ENCODE measurements around the gene GNG14. TPM values are rescaled to one million over a fixed set of nuclear protein-coding genes. Genes with fewer than 3 reads are reported as not detected.

Gene GNG14
- total RNA-seq, 1 donor from 2014 or later = not detected

- DNase-seq (ENCODE audit: low read depth) = no peak
- Histone ChIP-seq H3K27me3 (ENCODE audit: control insufficient read depth, insufficient read depth, low read length) (no peaks in the 10 kb centered on the region), H3K4me3 (ENCODE audit: low read depth, low read length) (no peak overlapping the region), H3K36me3 (ENCODE audit: control insufficient read depth, insufficient read depth, low read length) (peaks cover 5% of the 10 kb centered on the region)
- TF ChIP-seq, protein P1, sequence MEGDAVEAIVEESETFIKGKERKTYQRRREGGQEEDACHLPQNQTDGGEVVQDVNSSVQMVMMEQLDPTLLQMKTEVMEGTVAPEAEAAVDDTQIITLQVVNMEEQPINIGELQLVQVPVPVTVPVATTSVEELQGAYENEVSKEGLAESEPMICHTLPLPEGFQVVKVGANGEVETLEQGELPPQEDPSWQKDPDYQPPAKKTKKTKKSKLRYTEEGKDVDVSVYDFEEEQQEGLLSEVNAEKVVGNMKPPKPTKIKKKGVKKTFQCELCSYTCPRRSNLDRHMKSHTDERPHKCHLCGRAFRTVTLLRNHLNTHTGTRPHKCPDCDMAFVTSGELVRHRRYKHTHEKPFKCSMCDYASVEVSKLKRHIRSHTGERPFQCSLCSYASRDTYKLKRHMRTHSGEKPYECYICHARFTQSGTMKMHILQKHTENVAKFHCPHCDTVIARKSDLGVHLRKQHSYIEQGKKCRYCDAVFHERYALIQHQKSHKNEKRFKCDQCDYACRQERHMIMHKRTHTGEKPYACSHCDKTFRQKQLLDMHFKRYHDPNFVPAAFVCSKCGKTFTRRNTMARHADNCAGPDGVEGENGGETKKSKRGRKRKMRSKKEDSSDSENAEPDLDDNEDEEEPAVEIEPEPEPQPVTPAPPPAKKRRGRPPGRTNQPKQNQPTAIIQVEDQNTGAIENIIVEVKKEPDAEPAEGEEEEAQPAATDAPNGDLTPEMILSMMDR (IDR thresholded peaks at IDR 0.05; ENCODE audit: insufficient read depth, low read length, poor library complexity, severe bottlenecking) = no peak
These were observed 42.3 kb downstream of the GNG14 start for GRCh38 chr19:12730064-12730463.

DNA sequence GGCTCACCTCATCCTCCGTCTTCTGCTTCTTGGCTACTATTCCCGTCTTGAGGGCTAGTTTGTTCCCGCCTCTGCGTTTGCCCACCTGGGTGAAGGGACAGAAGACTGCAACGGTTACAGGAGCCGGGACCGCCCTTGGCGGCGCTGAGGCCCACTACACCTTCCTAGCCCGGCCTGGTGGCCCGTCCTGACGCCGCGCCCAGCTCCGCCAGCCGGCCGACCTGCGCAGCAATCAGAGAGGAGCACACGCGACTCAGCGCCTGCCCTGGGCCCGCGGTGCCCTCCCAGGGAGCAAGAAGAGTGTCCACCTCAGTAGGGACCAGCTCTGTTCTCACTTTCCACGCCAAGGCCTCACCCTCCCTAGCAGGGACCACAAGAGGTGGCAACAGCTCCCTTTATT lies 43.5 kb downstream of the GNG14 start:
- peaks cover 5% of the 10 kb centered on the region for H3K36me3 ChIP-seq (ENCODE audit: control insufficient read depth, insufficient read depth, low read length)

DNA sequence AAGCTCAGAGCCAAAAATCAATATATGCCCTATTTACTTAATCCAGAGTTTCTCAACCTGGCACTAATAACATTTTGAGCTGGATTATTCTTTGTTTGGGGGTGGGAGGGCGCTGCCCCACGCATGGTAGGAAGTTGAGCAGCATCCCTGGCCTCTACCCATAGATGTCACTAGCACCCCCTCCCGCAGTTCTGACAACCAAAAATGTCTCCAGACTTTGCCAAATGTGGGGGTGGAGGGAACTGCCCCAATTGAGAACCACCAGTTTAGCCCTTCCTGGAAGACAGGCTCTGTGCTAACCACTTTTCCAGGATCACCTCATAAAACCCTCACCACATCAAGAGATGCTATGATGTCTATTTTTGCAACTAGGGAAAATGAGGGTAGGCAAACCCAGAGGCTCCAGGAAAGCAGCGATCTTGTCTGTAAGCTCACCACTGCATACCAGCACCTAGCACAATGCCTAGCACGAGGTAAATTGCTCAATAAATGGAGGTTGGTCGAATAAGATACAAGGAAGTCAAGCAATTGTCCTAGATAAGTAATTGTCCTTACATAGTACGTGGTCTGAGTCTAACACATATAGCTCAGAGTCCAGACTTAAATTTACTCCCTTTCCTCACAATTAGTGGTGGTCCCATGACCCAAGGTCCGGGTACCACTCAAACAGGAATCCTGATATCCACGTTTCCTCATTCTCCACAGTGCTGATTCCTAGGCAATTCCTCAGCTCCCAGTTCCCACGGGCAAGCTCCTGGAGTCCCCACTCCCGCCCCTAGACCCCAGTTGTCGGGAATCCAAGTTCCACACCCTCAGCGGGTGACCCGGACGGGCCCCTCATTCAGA lies 45.8 kb downstream of the GNG14 start:
- Histone ChIP-seq H3K36me3 (ENCODE audit: control insufficient read depth, insufficient read depth, low read length) (peaks cover 5% of the 10 kb centered on the region), H3K27me3 (ENCODE audit: control insufficient read depth, insufficient read depth, low read length) (no peaks in the 10 kb centered on the region), H3K4me3 (ENCODE audit: low read depth, low read length) (peak overlapping the region; percentile 86)
- no peak for DNase-seq (ENCODE audit: low read depth)
- TF ChIP-seq, protein P1 (IDR thresholded peaks at IDR 0.05; ENCODE audit: insufficient read depth, low read length, poor library complexity, severe bottlenecking) = peak; percentile 44

More for the DNA sequence above, 43.5 kb downstream of the GNG14 start:
- H3K27me3 ChIP-seq (ENCODE audit: control insufficient read depth, insufficient read depth, low read length) = no peaks in the 10 kb centered on the region
- DNase-seq (ENCODE audit: low read depth) = no peak
- TF ChIP-seq, protein P1 (IDR thresholded peaks at IDR 0.05; ENCODE audit: insufficient read depth, low read length, poor library complexity, severe bottlenecking) = no peak
- no peak overlapping the region for H3K4me3 ChIP-seq (ENCODE audit: low read depth, low read length)

DNA sequence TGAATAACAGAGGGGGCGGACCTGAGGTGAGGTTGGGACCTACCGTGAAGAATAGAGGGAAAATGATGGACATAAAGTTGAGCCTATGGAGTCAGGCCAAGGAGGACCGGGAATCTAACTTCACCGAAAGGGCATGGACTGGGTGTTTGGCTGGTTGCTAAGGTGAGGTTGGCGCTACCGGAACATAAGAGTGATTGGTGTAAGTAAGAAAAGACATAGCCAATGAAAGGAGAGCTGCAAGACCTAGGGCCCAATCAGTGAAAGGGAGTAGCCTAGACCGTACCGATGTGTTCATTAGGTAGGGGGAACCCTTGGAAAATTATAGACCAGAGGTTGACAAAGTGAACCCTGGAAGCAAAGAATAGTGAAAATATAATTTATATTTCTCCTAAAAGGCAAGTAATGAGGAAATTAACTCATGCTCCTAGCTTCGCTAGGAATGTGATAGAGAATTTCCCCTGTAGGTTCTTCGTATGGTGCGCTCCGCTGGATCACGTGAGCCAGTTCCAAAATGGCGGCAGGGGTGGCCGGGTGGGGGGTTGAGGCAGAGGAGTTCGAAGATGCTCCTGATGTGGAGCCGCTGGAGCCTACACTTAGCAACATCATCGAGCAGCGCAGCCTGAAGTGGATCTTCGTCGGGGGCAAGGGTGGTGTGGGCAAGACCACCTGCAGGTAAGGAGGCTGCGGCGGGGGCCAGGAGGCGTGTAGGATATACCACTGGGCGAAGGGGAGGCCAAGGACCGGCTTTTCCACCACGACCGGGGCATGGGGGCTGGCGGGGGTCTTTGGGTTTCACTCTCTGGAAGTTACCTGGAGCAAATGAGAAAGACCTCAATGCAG lies 49.4 kb downstream of the GNG14 start, which contains the start of gene GET3:
GET3 (plus strand) TSS at position 503 of the 840 bp plus-strand sequence; CDS start at position 512, 9 bp downstream.
- Histone ChIP-seq H3K36me3 (ENCODE audit: control insufficient read depth, insufficient read depth, low read length) (no peaks in the 10 kb centered on the region), H3K4me3 (ENCODE audit: low read depth, low read length) (peak within 1 kb of the TSS; percentile 91), H3K27me3 (ENCODE audit: control insufficient read depth, insufficient read depth, low read length) (no peaks in the 10 kb centered on the region)
- TF ChIP-seq, protein P1 (IDR thresholded peaks at IDR 0.05; ENCODE audit: insufficient read depth, low read length, poor library complexity, severe bottlenecking) = no peak
- DNase-seq (ENCODE audit: low read depth) = peak; percentile 100

DNA sequence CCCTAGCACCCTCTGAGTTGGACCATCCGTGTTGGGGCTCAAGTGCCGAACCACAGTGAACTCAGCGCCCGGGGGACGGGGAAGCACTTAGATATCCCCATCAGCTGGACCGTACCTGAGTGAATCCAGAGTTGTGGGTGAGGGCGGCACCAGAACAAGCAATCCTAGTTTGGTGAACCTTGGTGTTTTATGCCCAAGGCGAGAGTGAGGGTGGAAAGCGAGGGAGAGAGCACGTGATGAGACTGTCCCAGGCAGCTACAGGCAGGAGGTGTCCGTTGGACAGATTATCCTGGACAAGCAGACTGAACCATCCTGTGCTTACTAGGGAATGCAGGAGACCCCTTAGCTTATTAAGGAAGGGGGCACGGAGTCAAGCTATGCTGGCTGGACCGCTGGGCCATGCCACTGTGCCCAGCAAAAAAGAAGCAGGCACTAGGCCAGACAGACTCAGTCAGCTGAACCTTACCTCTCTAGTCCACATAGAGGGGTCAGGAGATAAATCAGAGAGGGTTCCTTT lies 50.1 kb downstream of the GNG14 start:
- TF ChIP-seq, protein P1 (IDR thresholded peaks at IDR 0.05; ENCODE audit: insufficient read depth, low read length, poor library complexity, severe bottlenecking) = no peak
- Histone ChIP-seq H3K4me3 (ENCODE audit: low read depth, low read length) (peak overlapping the region; percentile 91), H3K36me3 (ENCODE audit: control insufficient read depth, insufficient read depth, low read length) (no peaks in the 10 kb centered on the region), H3K27me3 (ENCODE audit: control insufficient read depth, insufficient read depth, low read length) (no peaks in the 10 kb centered on the region)
- no peak for DNase-seq (ENCODE audit: low read depth)

Other genes starting within 250 kb of the GNG14 start
- 3.4 and 3.6 TPM in 2 replicates for gene ZNF443, start 247.0 kb upstream of the GNG14 start, total RNA-seq
- gene ZNF709, start 203.2 kb upstream of the GNG14 start, total RNA-seq = 0.75 and 2.0 TPM in 2 replicates
- gene ZNF564, start 136.5 kb upstream of the GNG14 start, total RNA-seq = 4.0 and 7.9 TPM in 2 replicates
- 6.0 and 6.6 TPM in 2 replicates for gene ZNF490, start 77.2 kb upstream of the GNG14 start, total RNA-seq
- 11.0 and 16.2 TPM in 2 replicates for gene ZNF791, start 77.1 kb upstream of the GNG14 start, total RNA-seq
- gene MAN2B1, start 21.3 kb upstream of the GNG14 start, total RNA-seq = 92.8 and 141 TPM in 2 replicates
- gene WDR83, start 21.2 kb upstream of the GNG14 start, total RNA-seq = 15.7 and 16.6 TPM in 2 replicates
- 109 and 127 TPM in 2 replicates for gene DHPS, start 6.1 kb upstream of the GNG14 start, total RNA-seq
- 19.0 and 20.7 TPM in 2 replicates for gene FBXW9, start 8.6 kb downstream of the GNG14 start, total RNA-seq
- 27.1 and 40.2 TPM in 2 replicates for gene TNPO2, start 35.9 kb downstream of the GNG14 start, total RNA-seq
- gene TRIR, start 46.7 kb downstream of the GNG14 start, total RNA-seq = 368 and 443 TPM in 2 replicates
- 146 and 148 TPM in 2 replicates for gene GET3, start 49.5 kb downstream of the GNG14 start, total RNA-seq
- gene BEST2, start 63.8 kb downstream of the GNG14 start, total RNA-seq = not detected in 2 replicates
- 38.7 and 44.1 TPM in 2 replicates for gene HOOK2, start 87.6 kb downstream of the GNG14 start, total RNA-seq
- gene JUNB, start 103.5 kb downstream of the GNG14 start, total RNA-seq = 395 and 431 TPM in 2 replicates
- gene PRDX2, start 113.8 kb downstream of the GNG14 start, total RNA-seq = 366 and 396 TPM in 2 replicates
- gene THSD8, start 114.1 kb downstream of the GNG14 start, total RNA-seq = not detected in 2 replicates
- gene RNASEH2A, start 118.6 kb downstream of the GNG14 start, total RNA-seq = 17.0 and 24.8 TPM in 2 replicates
- gene RTBDN, start 146.6 kb downstream of the GNG14 start, total RNA-seq = 0.21 TPM in 1 of 2 replicates, not detected in the other
- gene MAST1, start 150.5 kb downstream of the GNG14 start, total RNA-seq = 0.88 and 2.4 TPM in 2 replicates
- 38.5 and 44.4 TPM in 2 replicates for gene DNASE2, start 193.5 kb downstream of the GNG14 start, total RNA-seq
- gene KLF1, start 199.2 kb downstream of the GNG14 start, total RNA-seq = not detected in 2 replicates
- gene GCDH, start 203.2 kb downstream of the GNG14 start, total RNA-seq = 35.2 and 43.9 TPM in 2 replicates
- 0.13 and 0.48 TPM in 2 replicates for gene SYCE2, start 231.3 kb downstream of the GNG14 start, total RNA-seq
- 90.6 and 93.7 TPM in 2 replicates for gene FARSA, start 245.7 kb downstream of the GNG14 start, total RNA-seq

Data from kidney epithelial cell (primary cell).